K562 (cell line): Measurements from ENCODE around the gene TMPRSS5. TPM values are rescaled to one million over a fixed set of nuclear protein-coding genes. Genes with fewer than 3 reads are reported as not detected.

Experiments
- ARID3B ChIP-seq: fragments of 250-450 bp; sonication (Bioruptor Pico); IDR thresholded peaks from 2 replicates; pipeline ENCODE4 v1.4.0; 2020; ENCODE audit warnings: borderline replicate concordance
- CHD7 ChIP-seq: fragments of 200-600 bp; sonication (generic); IDR thresholded peaks from one replicate; pipeline ENCODE4 v1.6.1; 2012; ENCODE audit warnings: mild to moderate bottlenecking, low read depth, low read length, inconsistent platforms
- CREB3 ChIP-seq: fragments of 450-650 bp; conservative IDR thresholded peaks from 2 replicates; pipeline ENCODE4 v1.6.1; 2016; ENCODE audit warnings: missing genetic modification characterization, low read depth, mild to moderate bottlenecking, missing compliant biosample characterization, moderate library complexity
- MEF2A ChIP-seq: IDR thresholded peaks from 2 replicates; pipeline ENCODE4 v1.6.1; 2011; ENCODE audit warnings: low read depth, mild to moderate bottlenecking, low read length, moderate library complexity; ENCODE audit not compliant: control insufficient read depth
- SIX5 ChIP-seq, 2 experiments: IDR thresholded peaks; 2 replicates each; pipeline ENCODE4 v1.6.1; 2011; ENCODE audit warnings: low read length in 2 of 2, borderline replicate concordance in 1 of 2, low read depth in 1 of 2, mild to moderate bottlenecking in 1 of 2, moderate library complexity in 1 of 2; ENCODE audit not compliant: insufficient read depth in 1 of 2
- SREBF2 ChIP-seq: sonication (generic); formaldehyde crosslinking; IDR thresholded peaks from 2 replicates; pipeline ENCODE4 v1.4.0; 2020; ENCODE audit warnings: mild to moderate bottlenecking, missing genetic modification reagents
- ZBTB8A ChIP-seq: fragments of 450-650 bp; IDR thresholded peaks from 2 replicates; pipeline ENCODE4 v1.6.1; 2018; ENCODE audit warnings: mild to moderate bottlenecking, moderate library complexity; ENCODE audit not compliant: partially characterized antibody
- ZNF143 ChIP-seq: sonication (generic); formaldehyde crosslinking; IDR thresholded peaks from 2 replicates; pipeline ENCODE4 v1.9.0; 2022; ENCODE audit warnings: mild to moderate bottlenecking, missing genetic modification reagents
- ZNF398 ChIP-seq: fragments of 250-450 bp; sonication (Bioruptor Pico); IDR thresholded peaks from 2 replicates; pipeline ENCODE4 v1.8.0; 2021; ENCODE audit warnings: moderate library complexity, mild to moderate bottlenecking, inconsistent platforms
- polyA plus RNA-seq, 8 experiments: library from polyadenylated mRNA; depleted of rRNA in 4 of 8; stranded (reverse) in 5 of 8; unstranded in 3 of 8; fragments of >200 nt; fragmentation: Nextera tagmentation in 2 of 8; fragmentation: Illumina TruSeq in 1 of 8; extraction: Ambion mirVana in 2 of 8; extraction: Trizol in 1 of 8; gene quantifications; 2 replicates each; pipeline versions ENCODE4 v1.2.1 to v1.2.3, GENCODE V29; 2011 to 2014; ENCODE audit warnings: inconsistent platforms in 1 of 8, missing spikeins in 1 of 8
- total RNA-seq, 7 experiments: library from RNA; depleted of rRNA in 6 of 7; stranded (reverse); fragments of >200 nt in 6 of 7; fragmentation: Illumina TruSeq in 2 of 7; extraction: Trizol in 2 of 7; gene quantifications; 2 replicates each; pipeline versions ENCODE4 v1.2.1 to v1.2.3, GENCODE V29; 2011 to 2021; ENCODE audit warnings: low replicate concordance in 1 of 7

TMPRSS5 gene
- total and polyA plus RNA-seq, 9 of the 15 experiments (the other 6 are each of a cell fraction or from before 2014, with no cell fraction given) = 0.07 to 0.49 (median 0.17) TPM; not detected in 1

- TF ChIP-seq CHD7 (no peak), ZNF398 (no peak), ARID3B (CRISPR knock-in tag) (no peak), ZBTB8A (no peak), MEF2A (no peak), CREB3 (tag) (no peak), SREBF2 (CRISPR knock-in tag) (no peak), ZNF143 (CRISPR knock-in tag) (no peak), SIX5 (IDR thresholded peaks at IDR 0.05; ENCODE audit: borderline replicate concordance in 1 of 2, insufficient read depth in 1 of 2, low read depth in 1 of 2, low read length in 2 of 2) (no peak)
Measured at GRCh38 chr11:113690619-113691569, 15.2 kb downstream of the TMPRSS5 start (continued).
